ENCODE results near the gene ZNF3. TPM values are rescaled to one million over a fixed set of nuclear protein-coding genes. Genes with fewer than 3 reads are reported as not detected.

The ZNF3 gene
- total and polyA plus RNA-seq, 2 experiments from 2014 or later: 37.2 to 45.5 TPM

- Histone ChIP-seq H3K27ac (no peak overlapping the region), H3K4me1 (ENCODE audit: low read depth) (peaks cover 3% of the 10 kb centered on the region), H3K4me3 (no peak overlapping the region), H3K9me3 (ENCODE audit: low read depth) (no peaks in the 10 kb centered on the region), H3K27me3 (no peaks in the 10 kb centered on the region), H3K36me3 (peaks cover 21% of the 10 kb centered on the region)
- DNase-seq (ENCODE audit: low read depth in 1 of 2, low spot score in 1 of 2): no peak
- TF ChIP-seq CTCF (IDR thresholded peaks at IDR 0.05; ENCODE audit: low read depth, low read length): no peak
Observed at GRCh38 chr7:100021297-100021696, 60.2 kb downstream of the ZNF3 start.

Other genes with a start within 250 kb of the ZNF3 start
- gene OR2AE1, start 204.7 kb downstream of the ZNF3 start, total RNA-seq: not detected in 2 replicates
- gene OR2AE1, start 204.7 kb downstream of the ZNF3 start, polyA plus RNA-seq: not detected in 2 replicates
- gene TRIM4, start 162.2 kb downstream of the ZNF3 start, total RNA-seq: 3.1 and 6.0 TPM in 2 replicates
- gene TRIM4, start 162.2 kb downstream of the ZNF3 start, polyA plus RNA-seq: 4.0 and 4.2 TPM in 2 replicates
- not detected in 2 replicates for gene GJC3, start 152.1 kb downstream of the ZNF3 start, total RNA-seq
- gene GJC3, start 152.1 kb downstream of the ZNF3 start, polyA plus RNA-seq: not detected in 2 replicates
- 0.39 TPM in 1 of 2 replicates, not detected in the other for gene AZGP1, start 105.7 kb downstream of the ZNF3 start, total RNA-seq
- not detected in 2 replicates for gene AZGP1, start 105.7 kb downstream of the ZNF3 start, polyA plus RNA-seq
- gene ZKSCAN1, start 66.1 kb downstream of the ZNF3 start, total RNA-seq: 17.4 and 33.7 TPM in 2 replicates
- gene ZKSCAN1, start 66.1 kb downstream of the ZNF3 start, polyA plus RNA-seq: 22.3 and 38.1 TPM in 2 replicates
- 23.3 and 24.3 TPM in 2 replicates for gene ZSCAN21, start 31.9 kb downstream of the ZNF3 start, total RNA-seq
- 11.3 and 22.5 TPM in 2 replicates for gene ZSCAN21, start 31.9 kb downstream of the ZNF3 start, polyA plus RNA-seq
- gene COPS6, start 7.2 kb upstream of the ZNF3 start, total RNA-seq: 69.6 and 80.0 TPM in 2 replicates
- 277 and 315 TPM in 2 replicates for gene COPS6, start 7.2 kb upstream of the ZNF3 start, polyA plus RNA-seq
- 68.9 and 88.3 TPM in 2 replicates for gene MCM7, start 19.7 kb upstream of the ZNF3 start, total RNA-seq
- gene MCM7, start 19.7 kb upstream of the ZNF3 start, polyA plus RNA-seq: 77.2 and 105 TPM in 2 replicates
- 31.7 and 35.2 TPM in 2 replicates for gene AP4M1, start 19.9 kb upstream of the ZNF3 start, total RNA-seq
- gene AP4M1, start 19.9 kb upstream of the ZNF3 start, polyA plus RNA-seq: 15.8 and 29.3 TPM in 2 replicates
- 104 and 163 TPM in 2 replicates for gene TAF6, start 37.6 kb upstream of the ZNF3 start, total RNA-seq
- 99.4 and 112 TPM in 2 replicates for gene TAF6, start 37.6 kb upstream of the ZNF3 start, polyA plus RNA-seq
- 13.8 and 16.8 TPM in 2 replicates for gene CNPY4, start 37.9 kb upstream of the ZNF3 start, total RNA-seq
- 18.4 and 18.9 TPM in 2 replicates for gene CNPY4, start 37.9 kb upstream of the ZNF3 start, polyA plus RNA-seq
- gene MBLAC1, start 45.2 kb upstream of the ZNF3 start, total RNA-seq: 3.7 and 4.2 TPM in 2 replicates
- 4.3 and 5.1 TPM in 2 replicates for gene MBLAC1, start 45.2 kb upstream of the ZNF3 start, polyA plus RNA-seq
- 193 and 199 TPM in 2 replicates for gene LAMTOR4, start 67.2 kb upstream of the ZNF3 start, total RNA-seq
- 258 and 280 TPM in 2 replicates for gene LAMTOR4, start 67.2 kb upstream of the ZNF3 start, polyA plus RNA-seq
- gene TRAPPC14, start 77.0 kb upstream of the ZNF3 start, total RNA-seq: 14.2 and 22.7 TPM in 2 replicates
- gene TRAPPC14, start 77.0 kb upstream of the ZNF3 start, polyA plus RNA-seq: 10.4 and 25.0 TPM in 2 replicates
- gene GAL3ST4, start 86.9 kb upstream of the ZNF3 start, total RNA-seq: 2.0 and 5.0 TPM in 2 replicates
- 3.8 and 5.0 TPM in 2 replicates for gene GAL3ST4, start 86.9 kb upstream of the ZNF3 start, polyA plus RNA-seq
- 37.4 and 47.9 TPM in 2 replicates for gene GPC2, start 95.7 kb upstream of the ZNF3 start, total RNA-seq
- gene GPC2, start 95.7 kb upstream of the ZNF3 start, polyA plus RNA-seq: 29.8 and 32.1 TPM in 2 replicates
- gene STAG3, start 96.2 kb upstream of the ZNF3 start, total RNA-seq: 1.6 and 2.0 TPM in 2 replicates
- gene STAG3, start 96.2 kb upstream of the ZNF3 start, polyA plus RNA-seq: 5.8 and 6.8 TPM in 2 replicates
- gene PVRIG, start 138.2 kb upstream of the ZNF3 start, total RNA-seq: 0.15 TPM in 1 of 2 replicates, not detected in the other
- gene PVRIG, start 138.2 kb upstream of the ZNF3 start, polyA plus RNA-seq: 0.67 and 2.3 TPM in 2 replicates
- not detected in 2 replicates for gene SPDYE3, start 226.0 kb upstream of the ZNF3 start, total RNA-seq
- 6.7 and 8.9 TPM in 2 replicates for gene SPDYE3, start 226.0 kb upstream of the ZNF3 start, polyA plus RNA-seq

Data from cardiac muscle cell (in vitro differentiated cells and primary cell).